Measurements from ENCODE around the gene TMC4. TPM values are rescaled to one million over a fixed set of nuclear protein-coding genes. Genes with fewer than 3 reads are reported as not detected.
A peak's percentile ranks its signal among the peaks of the same experiment; 100 is the strongest.

Gene TMC4
- total RNA-seq, 1 donor from 2014 or later, result 0.28 TPM

DNA sequence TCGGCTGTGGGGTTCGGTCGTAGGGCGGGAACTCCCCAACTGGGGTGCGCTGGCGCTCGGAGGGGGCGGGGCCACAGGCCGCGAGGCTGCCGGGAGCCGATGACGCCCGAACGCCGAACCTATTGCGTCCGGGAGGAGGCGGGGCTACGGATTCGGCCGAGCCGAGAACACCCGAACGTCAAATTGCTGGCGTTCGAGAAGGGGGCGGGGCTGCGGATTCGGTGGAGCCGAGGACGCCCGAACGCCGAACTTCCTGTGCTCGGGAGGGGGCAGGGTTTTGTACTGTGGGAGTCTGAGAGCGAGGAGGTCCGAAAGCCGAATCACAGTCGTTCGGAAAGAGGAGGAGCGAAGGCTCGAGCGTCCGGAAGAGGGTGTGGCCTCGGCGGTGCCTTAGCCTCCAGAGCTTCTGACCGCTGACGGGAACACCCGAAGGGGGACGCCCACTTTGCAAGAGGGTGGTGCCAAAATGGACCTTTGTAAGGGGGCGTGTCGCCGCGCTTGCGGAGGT lies 17.6 kb upstream of the TMC4 start:
- Mint-ChIP-seq H3K4me3 (peak overlapping the region; percentile 98), H3K4me1 (peaks cover 37% of the 10 kb centered on the region), H3K27ac (ENCODE audit: unreplicated experiment) (peak overlapping the region; percentile 100), H3K27me3 (ENCODE audit: low read depth) (no peaks in the 10 kb centered on the region), H3K9me3 (no peaks in the 10 kb centered on the region), H3K36me3 (ENCODE audit: low read depth) (peaks cover 9% of the 10 kb centered on the region)
- TF ChIP-seq, protein P1, sequence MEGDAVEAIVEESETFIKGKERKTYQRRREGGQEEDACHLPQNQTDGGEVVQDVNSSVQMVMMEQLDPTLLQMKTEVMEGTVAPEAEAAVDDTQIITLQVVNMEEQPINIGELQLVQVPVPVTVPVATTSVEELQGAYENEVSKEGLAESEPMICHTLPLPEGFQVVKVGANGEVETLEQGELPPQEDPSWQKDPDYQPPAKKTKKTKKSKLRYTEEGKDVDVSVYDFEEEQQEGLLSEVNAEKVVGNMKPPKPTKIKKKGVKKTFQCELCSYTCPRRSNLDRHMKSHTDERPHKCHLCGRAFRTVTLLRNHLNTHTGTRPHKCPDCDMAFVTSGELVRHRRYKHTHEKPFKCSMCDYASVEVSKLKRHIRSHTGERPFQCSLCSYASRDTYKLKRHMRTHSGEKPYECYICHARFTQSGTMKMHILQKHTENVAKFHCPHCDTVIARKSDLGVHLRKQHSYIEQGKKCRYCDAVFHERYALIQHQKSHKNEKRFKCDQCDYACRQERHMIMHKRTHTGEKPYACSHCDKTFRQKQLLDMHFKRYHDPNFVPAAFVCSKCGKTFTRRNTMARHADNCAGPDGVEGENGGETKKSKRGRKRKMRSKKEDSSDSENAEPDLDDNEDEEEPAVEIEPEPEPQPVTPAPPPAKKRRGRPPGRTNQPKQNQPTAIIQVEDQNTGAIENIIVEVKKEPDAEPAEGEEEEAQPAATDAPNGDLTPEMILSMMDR (conservative IDR thresholded peaks at IDR 0.05), result no peak
- peak; percentile 98 for DNase-seq (ENCODE audit: low read depth, low spot score)

DNA sequence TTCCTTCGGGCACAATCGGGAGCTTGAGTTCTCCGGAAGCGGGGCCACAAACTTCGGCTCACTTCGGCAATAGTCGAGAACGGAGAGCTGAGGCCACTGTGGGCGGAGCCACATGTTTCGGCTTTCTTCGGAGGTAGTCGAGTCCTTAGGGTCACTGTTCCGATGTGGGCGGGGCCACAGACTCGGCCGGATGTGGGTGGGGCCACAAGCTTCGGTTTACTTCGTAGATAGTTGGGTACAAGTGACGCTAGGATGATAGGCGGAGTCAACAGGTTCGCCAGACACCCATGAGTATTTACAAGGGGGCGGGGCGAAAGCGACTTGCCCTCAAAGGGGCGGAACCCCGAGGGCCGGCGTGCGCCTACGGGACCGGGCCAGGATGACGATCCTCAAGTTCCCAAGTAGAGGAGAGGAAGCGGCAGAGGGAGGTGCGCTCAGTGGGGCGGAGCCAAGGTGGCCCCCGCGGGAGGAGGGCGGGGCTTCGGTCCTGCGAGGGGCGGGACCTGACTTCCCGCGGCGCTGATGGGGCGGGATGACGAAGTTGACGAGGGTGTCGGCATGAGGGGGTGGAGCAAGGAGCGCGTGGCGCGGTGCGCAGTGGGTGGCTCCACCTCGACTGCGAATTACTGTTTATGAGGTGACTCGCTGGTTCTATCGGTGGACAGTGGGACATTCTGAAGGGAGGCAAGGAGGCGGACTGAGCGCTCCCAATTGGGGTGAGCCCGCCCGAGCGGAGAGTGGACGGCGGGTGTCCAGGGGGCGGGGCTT lies 17.0 kb upstream of the TMC4 start:
- H3K4me1 Mint-ChIP-seq, result peaks cover 37% of the 10 kb centered on the region
- no peaks in the 10 kb centered on the region for H3K27me3 Mint-ChIP-seq (ENCODE audit: low read depth)
- TF ChIP-seq, protein P1 (conservative IDR thresholded peaks at IDR 0.05), result no peak
- peaks cover 6% of the 10 kb centered on the region for H3K36me3 Mint-ChIP-seq (ENCODE audit: low read depth)
- peak overlapping the region; percentile 100 for H3K27ac Mint-ChIP-seq (ENCODE audit: unreplicated experiment)
- H3K9me3 Mint-ChIP-seq, result no peaks in the 10 kb centered on the region
- H3K4me3 Mint-ChIP-seq, result peak overlapping the region; percentile 98
- DNase-seq (ENCODE audit: low read depth, low spot score), result peak; percentile 100

DNA sequence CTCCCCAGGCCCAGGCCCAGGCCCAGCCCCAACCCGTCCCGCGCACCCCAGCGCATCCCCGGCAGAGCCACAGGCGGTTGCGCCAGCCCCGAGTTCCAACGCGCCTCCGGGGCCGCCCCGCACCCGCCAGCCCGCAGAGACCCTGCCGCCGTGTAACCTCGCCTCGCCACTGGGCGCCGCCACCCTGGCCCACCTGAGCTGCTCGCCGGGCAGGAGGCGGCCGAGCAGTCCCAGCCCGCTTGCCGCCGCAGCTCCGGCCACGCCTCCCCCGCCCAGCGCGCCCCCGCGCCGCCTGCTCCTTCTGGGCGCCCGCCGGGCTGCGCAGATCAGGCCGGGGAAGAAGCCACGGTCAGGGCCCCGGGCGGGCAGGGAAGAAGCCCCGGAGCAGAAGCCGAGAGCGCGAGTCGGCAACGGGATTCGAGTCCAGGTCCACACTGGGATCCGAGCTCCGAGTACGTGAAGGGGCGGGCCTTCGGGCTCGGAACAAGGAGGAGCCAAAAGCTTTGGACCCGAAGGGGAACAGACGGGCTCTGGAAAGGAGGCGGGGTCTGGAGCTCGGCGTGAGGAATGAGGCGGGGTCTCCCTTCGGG lies 16.3 kb upstream of the TMC4 start, which contains the start of gene MBOAT7:
Gene MBOAT7 (minus strand): TSS at position 436 of the 590 bp plus-strand sequence. CDS start 1,072 bp downstream, outside the sequence.
- TF ChIP-seq, protein P1 (conservative IDR thresholded peaks at IDR 0.05), result peak; percentile 48
- H3K27me3 Mint-ChIP-seq (ENCODE audit: low read depth), result no peaks in the 10 kb centered on the region
- peak within 1 kb of the TSS; percentile 100 for H3K27ac Mint-ChIP-seq (ENCODE audit: unreplicated experiment)
- peaks cover 37% of the 10 kb centered on the region for H3K4me1 Mint-ChIP-seq
- H3K4me3 Mint-ChIP-seq, result peak within 1 kb of the TSS; percentile 98
- no peak for DNase-seq (ENCODE audit: low read depth, low spot score)
- H3K36me3 Mint-ChIP-seq (ENCODE audit: low read depth), result peaks cover 6% of the 10 kb centered on the region
- no peaks in the 10 kb centered on the region for H3K9me3 Mint-ChIP-seq

DNA sequence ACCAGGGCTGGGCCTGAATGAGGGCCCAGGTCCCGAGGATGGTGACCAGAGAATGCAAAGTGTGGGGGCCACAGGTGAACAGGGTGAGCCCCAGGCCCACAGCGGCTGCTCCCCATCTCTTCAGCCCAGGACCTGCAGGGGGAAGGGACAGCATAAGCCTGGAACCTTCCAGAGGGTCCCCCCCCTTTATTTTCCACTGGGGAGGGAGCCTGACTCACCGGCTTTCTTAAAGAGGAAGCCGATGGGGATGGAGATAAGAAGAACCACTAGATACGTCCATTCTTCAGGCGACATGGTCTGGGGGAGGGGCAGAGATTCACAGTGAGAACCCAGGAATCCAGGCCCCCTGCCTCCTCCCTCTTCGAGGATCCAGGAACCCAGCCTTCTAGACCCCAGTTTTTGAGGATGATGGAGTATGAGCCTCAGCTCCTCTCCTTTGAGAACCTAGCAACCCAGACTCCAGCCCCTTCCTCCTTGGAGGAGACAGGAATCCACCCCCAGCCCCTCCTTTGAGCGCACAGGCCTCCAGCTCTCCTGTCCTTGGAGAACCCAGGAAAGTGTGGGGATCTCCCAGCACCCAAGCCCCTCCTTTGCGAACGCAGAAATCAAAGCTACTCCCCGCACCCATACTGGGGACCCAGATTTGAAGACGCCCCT lies 15.4 kb upstream of the TMC4 start:
- H3K4me3 Mint-ChIP-seq, result peak overlapping the region; percentile 93
- no peaks in the 10 kb centered on the region for H3K9me3 Mint-ChIP-seq
- peaks cover 35% of the 10 kb centered on the region for H3K4me1 Mint-ChIP-seq
- H3K27ac Mint-ChIP-seq (ENCODE audit: unreplicated experiment), result no peak overlapping the region
- H3K36me3 Mint-ChIP-seq (ENCODE audit: low read depth), result peaks cover 4% of the 10 kb centered on the region
- TF ChIP-seq, protein P1 (conservative IDR thresholded peaks at IDR 0.05), result no peak
- no peak for DNase-seq (ENCODE audit: low read depth, low spot score)
- no peaks in the 10 kb centered on the region for H3K27me3 Mint-ChIP-seq (ENCODE audit: low read depth)

DNA sequence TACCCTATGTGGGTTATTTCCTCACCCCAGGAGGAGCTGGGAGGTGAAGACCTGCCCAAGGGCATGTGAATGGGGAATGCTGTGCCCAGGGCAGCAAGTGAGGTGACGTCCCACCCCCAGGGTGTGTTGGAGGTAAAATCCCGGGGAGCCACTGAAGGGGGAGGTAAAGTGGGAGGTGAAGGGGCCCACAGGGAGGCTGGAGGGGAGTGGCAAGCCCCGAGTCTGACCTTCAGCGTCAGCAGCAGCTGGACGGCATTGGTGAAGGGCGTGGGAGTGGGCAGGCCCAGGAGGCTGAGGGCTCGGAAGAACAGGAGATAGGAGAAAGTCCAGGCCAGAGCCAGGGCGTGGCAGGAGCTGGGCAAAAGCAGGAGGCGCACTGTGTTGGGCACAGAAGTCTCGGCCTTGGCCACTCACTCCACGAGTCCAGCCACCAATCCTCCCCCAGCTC lies 14.0 kb upstream of the TMC4 start:
- TF ChIP-seq, protein P1 (conservative IDR thresholded peaks at IDR 0.05), result no peak
- Mint-ChIP-seq H3K27me3 (ENCODE audit: low read depth) (no peaks in the 10 kb centered on the region), H3K4me1 (peaks cover 24% of the 10 kb centered on the region), H3K9me3 (no peaks in the 10 kb centered on the region), H3K27ac (ENCODE audit: unreplicated experiment) (no peak overlapping the region), H3K4me3 (peak overlapping the region; percentile 93), H3K36me3 (ENCODE audit: low read depth) (peaks cover 3% of the 10 kb centered on the region)
- DNase-seq (ENCODE audit: low read depth, low spot score), result no peak
